HG02943 (cell line): ENCODE measurements around the gene SNN.

Experiments
- ATAC-seq: cut with Tn5 transposase; IDR thresholded peaks from one replicate; pipeline ENCODE4 v1.9.1; 2021; ENCODE audit warnings: mild to moderate bottlenecking, low read depth, moderate library complexity; ENCODE audit not compliant: unreplicated experiment

Gene SNN

GRCh38 chr16:11696266-11697012 is 28.2 kb downstream of the SNN start:
- no peak for ATAC-seq

GRCh38 chr16:11697319-11697718 is 29.1 kb downstream of the SNN start:
- no peak for ATAC-seq

GRCh38 chr16:11698271-11698689 is 30.0 kb downstream of the SNN start:
- no peak for ATAC-seq

- no peak for ATAC-seq
Measured at GRCh38 chr16:11699234-11699894, 31.1 kb downstream of the SNN start.

- ATAC-seq = no peak
Measured at GRCh38 chr16:11700264-11701029, 32.2 kb downstream of the SNN start.

DNA sequence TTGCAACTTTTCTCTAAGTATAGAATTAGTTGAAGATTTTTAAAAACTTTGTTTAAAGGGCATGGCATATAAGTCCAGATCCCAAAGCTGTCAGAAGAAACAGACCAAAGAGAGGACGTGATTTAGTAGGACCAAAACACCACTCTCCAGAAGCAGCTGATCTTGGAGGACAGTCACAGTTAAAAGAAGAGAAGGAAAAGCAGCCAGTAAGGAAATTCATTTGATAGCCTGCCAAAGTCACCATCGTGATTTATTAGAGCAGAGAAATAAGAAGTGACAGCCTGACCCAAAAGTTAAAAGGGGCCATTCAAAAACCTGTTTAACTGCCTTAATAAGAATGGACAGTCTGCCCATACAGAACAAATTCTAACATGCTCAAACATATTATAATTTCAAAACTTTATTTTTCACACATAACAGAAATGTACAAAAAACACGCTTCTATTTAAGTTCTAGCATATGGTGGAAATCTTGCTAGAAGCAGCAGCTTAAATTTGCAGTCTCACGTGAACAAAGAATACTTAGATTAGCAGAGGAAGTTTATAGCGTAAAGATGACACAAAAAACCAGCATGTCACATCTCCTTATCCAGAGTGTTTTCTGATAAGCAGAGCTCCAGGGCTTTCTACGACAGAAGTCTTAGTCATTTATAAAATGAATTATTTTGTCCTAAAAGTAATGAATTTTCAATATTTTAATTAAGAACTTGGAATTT is 37.2 kb downstream of the SNN start:
- ATAC-seq = no peak

DNA sequence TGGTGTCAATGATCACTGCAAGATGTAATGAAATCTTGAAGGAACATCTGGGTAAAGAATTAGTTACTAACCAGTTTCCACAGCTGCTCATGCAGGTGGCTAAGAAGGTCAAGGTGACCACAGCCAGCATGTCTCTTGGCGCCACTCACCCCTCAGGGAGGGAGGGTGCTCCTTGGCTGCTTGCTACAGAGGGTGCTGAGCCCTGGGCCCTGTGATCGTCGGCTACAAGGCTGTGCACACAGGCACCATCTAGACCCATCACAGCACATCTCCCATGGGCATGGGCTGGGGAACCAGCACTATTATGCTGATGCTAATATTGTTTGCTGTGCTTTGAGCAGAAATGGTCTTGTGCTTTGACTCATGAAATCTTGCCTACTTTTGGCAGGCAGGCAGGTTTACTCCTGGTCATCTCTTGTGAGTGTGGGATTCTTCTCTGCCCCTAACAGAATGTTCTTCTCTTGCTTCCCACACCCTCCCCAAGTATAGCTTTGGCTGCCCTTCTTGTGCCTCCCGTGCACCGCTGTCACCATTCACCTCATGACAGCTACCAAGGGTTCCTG is 38.0 kb downstream of the SNN start:
- peak; percentile 81 for ATAC-seq

DNA sequence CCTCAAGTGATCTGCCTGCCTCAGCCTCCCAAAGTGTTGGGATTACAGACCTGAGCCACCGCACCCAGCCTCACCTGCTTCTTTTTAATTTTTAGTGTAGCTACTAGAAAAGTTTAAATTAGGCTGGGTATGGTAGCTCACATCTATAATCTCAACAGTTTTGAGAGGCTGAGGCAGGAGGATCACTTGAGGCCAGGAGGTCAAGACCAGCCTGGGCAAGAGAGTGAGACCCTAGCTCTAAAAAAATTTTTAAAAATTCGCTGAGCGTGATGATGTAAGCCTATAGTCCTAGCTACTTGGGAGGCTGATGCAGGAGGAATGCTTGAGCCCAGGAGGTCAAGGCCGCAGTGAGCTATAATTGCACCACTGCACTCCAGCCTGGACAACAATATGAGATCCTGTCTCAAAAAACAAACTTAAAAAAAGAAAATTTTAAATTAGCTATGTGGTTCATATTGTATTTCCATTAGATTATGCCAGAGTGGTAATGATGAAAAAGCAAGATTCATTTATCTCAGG is 39.5 kb downstream of the SNN start:
- ATAC-seq = no peak

- ATAC-seq = no peak
Measured at GRCh38 chr16:11708421-11708820, 40.2 kb downstream of the SNN start.

DNA sequence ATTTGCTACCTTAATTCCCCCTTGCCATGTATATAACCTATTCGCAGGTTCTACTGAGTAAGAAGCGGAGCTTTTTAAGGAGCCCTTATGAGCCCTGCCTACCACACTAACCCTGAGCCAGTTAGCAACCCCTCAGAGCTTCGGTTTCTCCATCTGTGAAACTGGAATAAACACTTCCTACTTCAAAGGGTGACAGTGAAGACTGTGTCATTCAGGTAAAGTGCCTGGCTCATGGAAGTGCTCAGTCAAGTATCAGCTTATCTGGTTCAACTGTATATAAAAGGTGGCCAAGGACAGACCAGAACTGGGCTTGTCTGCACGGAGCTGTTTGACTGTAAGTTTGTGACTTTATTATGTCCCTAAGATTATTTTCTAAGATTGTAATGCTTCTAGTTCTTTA is 43.4 kb downstream of the SNN start:
- ATAC-seq = no peak

GRCh38 chr16:11712122-11712521 is 43.9 kb downstream of the SNN start:
- no peak for ATAC-seq

DNA sequence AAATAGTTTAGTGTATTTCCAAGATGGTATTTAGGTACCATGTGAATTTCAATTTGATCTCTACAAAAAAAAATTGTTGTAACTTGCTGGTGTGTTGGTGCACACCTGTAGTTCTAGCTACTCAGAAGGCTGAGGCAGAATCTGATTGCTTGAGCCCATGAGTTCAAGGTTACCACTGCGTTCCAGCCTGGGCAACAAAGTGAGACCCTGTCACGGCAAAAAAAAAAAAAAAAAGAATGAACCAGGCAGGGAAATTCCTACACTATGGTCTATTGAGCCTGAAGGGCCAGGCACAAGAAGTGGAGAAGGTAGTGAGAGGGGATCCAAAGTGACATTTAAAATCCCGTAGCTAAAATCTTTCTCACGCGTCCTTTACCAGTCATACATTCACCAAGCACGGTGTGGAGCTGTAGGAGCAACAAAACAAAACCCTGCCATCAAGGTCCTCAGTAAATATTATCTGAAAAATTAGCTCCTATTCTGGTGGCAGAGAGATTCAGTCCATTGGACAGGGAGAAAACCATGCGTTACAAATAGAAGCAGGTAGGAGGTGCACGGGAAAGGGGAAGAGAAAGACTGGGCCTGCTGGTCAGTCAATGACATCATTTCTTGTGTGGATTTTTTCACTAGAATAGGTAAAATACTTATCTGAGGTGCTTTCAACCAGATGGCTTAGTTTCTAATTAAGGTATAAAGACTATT is 47.1 kb downstream of the SNN start:
- ATAC-seq = no peak

DNA sequence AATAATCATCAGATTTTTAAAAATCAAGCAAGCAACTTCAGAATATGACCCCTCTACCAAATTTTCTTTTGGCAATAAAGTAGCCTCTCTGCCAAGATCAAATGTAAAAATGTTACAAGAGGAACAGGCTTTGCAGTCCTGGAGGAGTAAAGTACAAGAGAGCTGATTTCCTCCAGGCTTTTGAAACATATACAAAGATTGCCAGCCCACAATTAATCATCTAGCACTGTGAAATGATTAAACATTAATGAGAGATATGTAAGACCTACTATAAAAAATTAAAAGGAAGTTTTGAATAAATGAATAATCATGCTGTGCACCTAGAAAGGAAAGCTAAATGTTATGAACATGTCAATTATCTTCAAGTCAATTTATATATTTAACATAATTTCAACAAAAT is 48.1 kb downstream of the SNN start:
- no peak for ATAC-seq

DNA sequence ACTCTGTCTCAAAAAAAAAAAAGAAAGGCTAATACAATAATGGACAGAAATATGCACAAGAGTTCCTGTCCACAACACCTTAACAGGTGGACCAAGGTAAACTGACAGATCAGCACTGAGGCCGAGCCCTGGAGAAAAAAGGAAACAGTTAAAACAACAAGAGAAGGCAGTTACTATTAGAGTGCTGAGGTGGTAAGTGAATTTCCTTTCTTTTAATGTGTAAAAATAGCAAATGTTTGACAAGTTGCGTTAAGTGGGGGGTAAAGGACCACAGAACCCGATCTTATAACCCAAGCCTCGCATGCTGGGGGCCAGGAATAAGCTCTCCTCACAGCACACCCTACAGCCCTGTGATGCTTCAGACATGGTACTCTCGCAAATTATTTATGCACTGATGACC is 49.6 kb downstream of the SNN start:
- ATAC-seq = no peak

- ATAC-seq = no peak
Measured at GRCh38 chr16:11719171-11719570, 50.9 kb downstream of the SNN start.

GRCh38 chr16:11719762-11720161 is 51.5 kb downstream of the SNN start:
- ATAC-seq = no peak

DNA sequence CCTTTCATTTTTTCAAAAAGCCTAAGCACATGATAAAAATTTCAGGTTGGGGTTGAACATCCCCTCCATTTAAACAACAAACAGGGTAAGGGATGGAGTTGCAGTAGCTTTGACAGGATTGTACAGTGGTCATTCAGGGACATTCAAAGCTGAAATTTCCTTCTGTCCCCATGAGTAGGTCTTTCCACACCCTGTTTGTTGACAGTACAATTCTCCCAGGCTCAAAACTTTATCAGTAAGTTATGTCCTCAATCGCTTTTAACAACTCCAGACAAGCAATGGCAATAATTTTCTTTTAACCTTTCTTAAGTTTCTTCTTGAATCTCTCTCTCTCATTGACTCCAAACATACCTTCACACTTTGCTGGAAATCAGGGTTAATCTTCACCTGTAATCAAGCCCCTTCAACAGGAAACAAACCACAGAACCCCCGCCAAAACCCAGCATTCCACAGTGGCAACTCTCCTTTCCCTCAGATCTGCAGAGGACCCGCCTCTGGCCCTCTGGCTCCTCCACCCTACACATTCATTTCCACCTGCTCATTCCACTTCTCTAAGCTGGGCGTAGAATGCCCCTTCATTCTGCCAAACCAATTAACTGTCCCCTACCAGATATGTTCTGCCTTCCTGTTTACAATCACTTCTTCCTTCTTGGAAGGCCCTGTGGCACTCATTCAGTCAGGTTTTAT is 53.7 kb downstream of the SNN start:
- ATAC-seq = no peak

DNA sequence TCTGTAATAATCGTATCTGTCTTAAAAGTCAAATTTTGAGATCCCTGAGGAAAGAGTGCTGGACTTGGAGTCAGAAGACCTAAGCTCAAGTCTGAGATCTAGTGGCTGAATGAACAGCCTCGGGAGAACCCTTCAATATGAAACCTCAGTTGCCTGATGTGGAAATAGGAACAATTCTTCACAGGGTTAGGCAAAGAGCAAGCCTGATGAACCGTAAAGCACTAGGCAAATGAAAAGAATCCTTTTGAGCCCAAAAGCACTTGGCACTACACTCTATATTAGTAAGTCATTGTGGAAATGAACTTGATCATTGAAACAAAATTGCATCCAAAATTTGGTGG is 54.2 kb downstream of the SNN start:
- no peak for ATAC-seq

DNA sequence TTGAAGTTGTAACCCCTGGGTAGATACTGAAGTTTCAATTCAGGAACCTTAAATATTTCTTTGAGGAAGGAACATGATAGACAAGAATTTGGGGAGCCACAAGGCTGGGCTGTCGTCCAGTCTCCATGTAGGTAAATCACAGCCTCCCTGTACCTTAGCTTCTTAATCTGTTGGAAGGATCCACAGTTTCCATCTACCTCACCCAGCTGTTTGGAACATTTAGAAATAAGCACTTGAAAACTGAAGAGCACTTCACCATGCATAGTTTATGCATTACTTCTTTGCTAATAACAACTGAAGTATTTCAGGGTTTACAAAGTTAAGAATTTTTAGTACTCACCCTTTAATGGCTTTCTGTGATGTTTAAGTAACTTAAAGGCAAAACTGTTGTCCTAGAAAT is 57.2 kb downstream of the SNN start:
- ATAC-seq = no peak
